Measurements from ENCODE around the gene MID1.

GRCh38 chrX:10427249-10427648 lies 193.1 kb downstream of the MID1 start:
- no peak for TF ChIP-seq YY1 (IDR thresholded peaks at IDR 0.05; ENCODE audit: insufficient read depth, insufficient read length)
- no peak for TF ChIP-seq ZNF274 (IDR thresholded peaks at IDR 0.05; ENCODE audit: low read depth, low read length)
- no peak for TF ChIP-seq SUZ12 (IDR thresholded peaks at IDR 0.05; ENCODE audit: extremely low read depth, insufficient read depth, insufficient read length)

Data from NT2/D1 (cell line).